ENCODE measurements around the gene C2CD4B. TPM values are rescaled to one million over a fixed set of nuclear protein-coding genes. Genes with fewer than 3 reads are reported as not detected.

The C2CD4B gene
- polyA plus RNA-seq, 3 donors = 0.05 TPM; not detected in 2

DNA sequence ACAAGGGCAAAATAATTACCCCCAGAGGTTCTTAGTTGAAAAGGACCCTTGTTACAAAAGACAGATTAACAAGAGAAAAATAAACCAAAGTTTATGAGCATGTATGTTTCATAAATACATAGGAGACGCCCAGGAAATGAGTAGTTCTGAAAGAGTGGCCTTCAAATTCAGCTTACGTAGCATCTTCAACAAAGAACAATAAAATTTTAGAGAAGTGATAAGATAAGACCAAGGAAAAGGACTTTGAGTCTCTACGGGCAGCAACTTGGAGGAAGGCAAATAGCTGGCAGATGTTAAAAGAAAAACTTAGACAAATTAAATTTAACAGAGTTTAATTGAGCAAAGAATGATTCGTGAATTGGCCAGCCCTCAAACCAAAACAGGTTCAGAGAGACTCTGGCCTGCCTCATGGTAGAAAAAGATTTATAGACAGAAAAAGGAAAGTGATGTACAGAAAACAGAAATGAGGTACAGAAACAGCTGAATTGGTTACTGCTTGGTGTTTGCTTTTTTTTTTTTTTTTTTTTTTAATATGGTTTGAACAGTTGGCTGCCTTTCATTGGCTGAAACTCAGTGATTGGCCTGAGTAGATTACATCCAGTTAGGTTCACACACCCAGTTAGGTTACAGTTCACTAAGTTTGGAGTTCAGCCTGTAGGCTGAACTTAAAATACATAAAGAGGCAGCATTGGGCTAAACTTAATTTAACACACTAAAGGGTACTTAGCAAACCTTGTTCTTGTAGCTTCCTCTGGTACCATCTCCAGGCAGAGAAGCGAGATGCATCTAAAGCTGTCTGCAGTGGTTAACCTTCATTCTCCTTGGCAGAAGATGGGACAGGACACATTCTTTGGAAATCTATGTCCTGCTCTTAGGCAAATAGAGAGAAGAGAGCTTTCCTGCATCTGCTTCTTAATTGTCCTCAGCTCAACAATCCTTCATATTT, 23.2 kb downstream of the C2CD4B start:
- Histone ChIP-seq H4K20me1 (ENCODE audit: insufficient read depth, low read length) (no peaks in the 10 kb centered on the region), H2AFZ (ENCODE audit: insufficient read depth, low read depth, low read length, poor library complexity, severe bottlenecking) (no peak overlapping the region), H3K9me3 (replicated peaks in 1 of 2; ENCODE audit: control insufficient read depth in 1 of 2, insufficient read depth in 1 of 2, low read length in 2 of 2) (no peaks in the 10 kb centered on the region), H3K79me2 (ENCODE audit: insufficient read depth, low read length) (no peaks in the 10 kb centered on the region), H3K4me2 (replicated peaks; ENCODE audit: extremely low read depth, low read length, poor library complexity, severe bottlenecking) (no peak overlapping the region), H3K9ac (ENCODE audit: insufficient read depth, low read length, poor library complexity, severe bottlenecking) (no peak overlapping the region), H3K27me3 (ENCODE audit: control insufficient read depth in 2 of 2, insufficient read depth in 2 of 2, low read length in 2 of 2) (no peaks in the 10 kb centered on the region), H3K4me1 (ENCODE audit: control insufficient read depth in 1 of 2, insufficient read depth in 2 of 2, low read length in 2 of 2) (no peaks in the 10 kb centered on the region), H3K27ac (ENCODE audit: low read depth in 1 of 2, low read length in 2 of 2) (no peak overlapping the region), H3K4me3 (replicated peaks in 1 of 3; ENCODE audit: low read depth in 2 of 3, low read length in 3 of 3) (no peak overlapping the region), H3K36me3 (replicated peaks in 1 of 2; ENCODE audit: control insufficient read depth in 1 of 2, insufficient read depth in 2 of 2, low read length in 2 of 2) (no peaks in the 10 kb centered on the region)
- Mint-ChIP-seq H3K4me3 (no peak overlapping the region), H3K27me3 (ENCODE audit: low read depth in 3 of 3) (peaks cover 2 to 3% (median 2%) of the 10 kb centered on the region in 3 donors), H3K27ac (peak overlapping the region in 1 of 7 donors; percentile 40), H3K4me1 (peaks cover 2% of the 10 kb centered on the region), H3K36me3 (no peaks in the 10 kb centered on the region), H3K9me3 (peaks cover 0 to 2% (median 0%) of the 10 kb centered on the region in 7 donors)
- WGBS (ENCODE audit: insufficient coverage) = 100% methylated on average over 1 of the region's 5 CpGs
- intact Hi-C loops (cut with micrococcal nuclease) = no loop called here
- TF ChIP-seq, protein P1, sequence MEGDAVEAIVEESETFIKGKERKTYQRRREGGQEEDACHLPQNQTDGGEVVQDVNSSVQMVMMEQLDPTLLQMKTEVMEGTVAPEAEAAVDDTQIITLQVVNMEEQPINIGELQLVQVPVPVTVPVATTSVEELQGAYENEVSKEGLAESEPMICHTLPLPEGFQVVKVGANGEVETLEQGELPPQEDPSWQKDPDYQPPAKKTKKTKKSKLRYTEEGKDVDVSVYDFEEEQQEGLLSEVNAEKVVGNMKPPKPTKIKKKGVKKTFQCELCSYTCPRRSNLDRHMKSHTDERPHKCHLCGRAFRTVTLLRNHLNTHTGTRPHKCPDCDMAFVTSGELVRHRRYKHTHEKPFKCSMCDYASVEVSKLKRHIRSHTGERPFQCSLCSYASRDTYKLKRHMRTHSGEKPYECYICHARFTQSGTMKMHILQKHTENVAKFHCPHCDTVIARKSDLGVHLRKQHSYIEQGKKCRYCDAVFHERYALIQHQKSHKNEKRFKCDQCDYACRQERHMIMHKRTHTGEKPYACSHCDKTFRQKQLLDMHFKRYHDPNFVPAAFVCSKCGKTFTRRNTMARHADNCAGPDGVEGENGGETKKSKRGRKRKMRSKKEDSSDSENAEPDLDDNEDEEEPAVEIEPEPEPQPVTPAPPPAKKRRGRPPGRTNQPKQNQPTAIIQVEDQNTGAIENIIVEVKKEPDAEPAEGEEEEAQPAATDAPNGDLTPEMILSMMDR (IDR thresholded peaks at IDR 0.05) = no peak
- no peak for DNase-seq

GRCh38 chr15:62141200-62141599, 23.9 kb downstream of the C2CD4B start:
- H3K4me1 ChIP-seq (ENCODE audit: control insufficient read depth in 1 of 2, insufficient read depth in 2 of 2, low read length in 2 of 2) = no peaks in the 10 kb centered on the region
- no peaks in the 10 kb centered on the region for H3K36me3 Mint-ChIP-seq
- no peak overlapping the region for H3K4me2 ChIP-seq (replicated peaks; ENCODE audit: extremely low read depth, low read length, poor library complexity, severe bottlenecking)
- H3K4me3 ChIP-seq (replicated peaks in 1 of 3; ENCODE audit: low read depth in 2 of 3, low read length in 3 of 3) = no peak overlapping the region
- no peaks in the 10 kb centered on the region for H3K9me3 ChIP-seq (replicated peaks in 1 of 2; ENCODE audit: control insufficient read depth in 1 of 2, insufficient read depth in 1 of 2, low read length in 2 of 2)
- peaks cover 2 to 3% (median 2%) of the 10 kb centered on the region in 3 donors for H3K27me3 Mint-ChIP-seq (ENCODE audit: low read depth in 3 of 3)
- H2AFZ ChIP-seq (ENCODE audit: insufficient read depth, low read depth, low read length, poor library complexity, severe bottlenecking) = no peak overlapping the region
- peaks cover 0 to 1% (median 0%) of the 10 kb centered on the region in 7 donors for H3K9me3 Mint-ChIP-seq
- TF ChIP-seq, protein P1 (IDR thresholded peaks at IDR 0.05) = no peak
- no peaks in the 10 kb centered on the region for H4K20me1 ChIP-seq (ENCODE audit: insufficient read depth, low read length)
- peak overlapping the region in 1 of 7 donors; percentile 41 for H3K27ac Mint-ChIP-seq
- no peak overlapping the region for H3K27ac ChIP-seq (ENCODE audit: low read depth in 1 of 2, low read length in 2 of 2)
- H3K27me3 ChIP-seq (ENCODE audit: control insufficient read depth in 2 of 2, insufficient read depth in 2 of 2, low read length in 2 of 2) = no peaks in the 10 kb centered on the region
- no peak overlapping the region for H3K4me3 Mint-ChIP-seq
- no CpG with 5 or more reads among the region's 1 CpG for WGBS (ENCODE audit: insufficient coverage)
- no peak overlapping the region for H3K9ac ChIP-seq (ENCODE audit: insufficient read depth, low read length, poor library complexity, severe bottlenecking)
- intact Hi-C loops (cut with micrococcal nuclease) = no loop called here
- H3K4me1 Mint-ChIP-seq = peaks cover 2% of the 10 kb centered on the region
- no peak for DNase-seq
- H3K79me2 ChIP-seq (ENCODE audit: insufficient read depth, low read length) = no peaks in the 10 kb centered on the region
- H3K36me3 ChIP-seq (replicated peaks in 1 of 2; ENCODE audit: control insufficient read depth in 1 of 2, insufficient read depth in 2 of 2, low read length in 2 of 2) = no peaks in the 10 kb centered on the region
